H9 (cell line): ENCODE measurements around the gene HAPLN2. TPM values are rescaled to one million over a fixed set of nuclear protein-coding genes. Genes with fewer than 3 reads are reported as not detected.

Experiments used
- DNase-seq: peaks from one replicate; pipeline ENCODE4 v3.0.0-alpha.2; 2017
- H2AFZ ChIP-seq: one replicate; pipeline ENCODE4 v1.6.1; 2013; ENCODE audit warnings: mild to moderate bottlenecking, low read length, control low read depth, moderate library complexity
- H2AK5ac ChIP-seq: 2 replicates; pipeline ENCODE4 v1.6.1; 2013; ENCODE audit warnings: low read length, control low read depth, mixed read lengths; ENCODE audit not compliant: insufficient read length
- H2BK120ac ChIP-seq: one replicate; pipeline ENCODE4 v1.6.1; 2013; ENCODE audit warnings: low read depth, mild to moderate bottlenecking, low read length, control low read depth, inconsistent platforms; ENCODE audit not compliant: poor library complexity, severe bottlenecking
- H2BK12ac ChIP-seq: 2 replicates; pipeline ENCODE4 v1.6.1; 2013; ENCODE audit warnings: low read length, control low read depth, mixed read lengths, low read depth; ENCODE audit not compliant: insufficient read length
- H2BK15ac ChIP-seq: 2 replicates; pipeline ENCODE4 v1.6.1; 2013; ENCODE audit warnings: low read depth, low read length, control low read depth
- H2BK20ac ChIP-seq: one replicate; pipeline ENCODE4 v1.6.1; 2013; ENCODE audit warnings: low read depth, mild to moderate bottlenecking, low read length, control low read depth, inconsistent platforms; ENCODE audit not compliant: poor library complexity, severe bottlenecking
- H2BK5ac ChIP-seq: 2 replicates; pipeline ENCODE4 v1.6.1; 2013; ENCODE audit warnings: low read length, control low read depth, mixed read lengths; ENCODE audit not compliant: insufficient read length
- H3K14ac ChIP-seq: 2 replicates; pipeline ENCODE4 v1.6.1; 2013; ENCODE audit warnings: low read length, control low read depth; ENCODE audit not compliant: insufficient read depth
- H3K18ac ChIP-seq: 2 replicates; pipeline ENCODE4 v1.6.1; 2013; ENCODE audit warnings: low read depth, mild to moderate bottlenecking, mixed read lengths, low read length, control low read depth; ENCODE audit not compliant: insufficient read length
- H3K23ac ChIP-seq: 2 replicates; pipeline ENCODE4 v1.6.1; 2013; ENCODE audit warnings: low read length, control low read depth, mixed read lengths, low read depth; ENCODE audit not compliant: insufficient read length
- H3K23me2 ChIP-seq: 2 replicates; pipeline ENCODE4 v1.6.1; 2013; ENCODE audit warnings: low read depth, mild to moderate bottlenecking, mixed read lengths, low read length, control low read depth; ENCODE audit not compliant: insufficient read length, poor library complexity, severe bottlenecking
- H3K27ac ChIP-seq: 2 replicates; pipeline ENCODE4 v1.5.1; 2013; ENCODE audit warnings: low read length, control low read depth, mixed read lengths, low read depth; ENCODE audit not compliant: insufficient read length
- H3K27me3 ChIP-seq: 2 replicates; pipeline ENCODE4 v1.6.1; 2013; ENCODE audit warnings: low read length, control low read depth, inconsistent platforms; ENCODE audit not compliant: insufficient read depth
- H3K4ac ChIP-seq: 2 replicates; pipeline ENCODE4 v1.6.1; 2013; ENCODE audit warnings: low read depth, mild to moderate bottlenecking, control low read depth, inconsistent platforms, low read length, moderate library complexity
- H3K4me1 ChIP-seq: 2 replicates; pipeline ENCODE4 v1.6.1; 2013; ENCODE audit warnings: low read length, control low read depth, inconsistent platforms; ENCODE audit not compliant: insufficient read depth
- H3K4me2 ChIP-seq: 2 replicates; pipeline ENCODE4 v1.6.1; 2013; ENCODE audit warnings: low read length, control low read depth, mixed read lengths; ENCODE audit not compliant: insufficient read length, insufficient read depth
- H3K56ac ChIP-seq: 2 replicates; pipeline ENCODE4 v1.6.1; 2013; ENCODE audit warnings: low read depth, mild to moderate bottlenecking, mixed read lengths, low read length, control low read depth; ENCODE audit not compliant: insufficient read length
- H3K79me1 ChIP-seq: 2 replicates; pipeline ENCODE4 v1.6.1; 2013; ENCODE audit warnings: low read depth, mild to moderate bottlenecking, moderate library complexity, low read length, control low read depth, inconsistent platforms; ENCODE audit not compliant: insufficient read depth, poor library complexity, severe bottlenecking
- H3K79me2 ChIP-seq: 2 replicates; pipeline ENCODE4 v1.6.1; 2013; ENCODE audit warnings: low read length, control low read depth, inconsistent platforms; ENCODE audit not compliant: insufficient read depth
- H3K9ac ChIP-seq: 2 replicates; pipeline ENCODE4 v1.6.1; 2013; ENCODE audit warnings: low read length, control low read depth, mixed read lengths; ENCODE audit not compliant: insufficient read length; ENCODE audit errors: extremely low read depth
- H3K9me3 ChIP-seq: one replicate; pipeline ENCODE4 v1.6.1; 2013; ENCODE audit warnings: low read depth, low read length, inconsistent platforms; ENCODE audit not compliant: control insufficient read depth
- H3T11ph ChIP-seq: one replicate; pipeline ENCODE4 v1.6.1; 2013; ENCODE audit warnings: mild to moderate bottlenecking, low read length, control low read depth, inconsistent platforms
- H4K20me1 ChIP-seq: one replicate; pipeline ENCODE4 v1.6.1; 2013; ENCODE audit not compliant: control insufficient read depth, insufficient read length, insufficient read depth
- H4K5ac ChIP-seq: 2 replicates; pipeline ENCODE4 v1.6.1; 2013; ENCODE audit warnings: low read depth, mild to moderate bottlenecking, mixed read lengths, low read length, control low read depth; ENCODE audit not compliant: insufficient read length
- H4K8ac ChIP-seq: replicated peaks from 2 replicates; pipeline ENCODE4 v1.6.1; 2013; ENCODE audit warnings: low read length, control low read depth, mixed read lengths, low read depth; ENCODE audit not compliant: insufficient read length
- H4K91ac ChIP-seq: 2 replicates; pipeline ENCODE4 v1.6.1; 2013; ENCODE audit warnings: low read depth, mild to moderate bottlenecking, moderate library complexity, mixed read lengths, low read length, control low read depth; ENCODE audit not compliant: insufficient read length
- H3K27ac Mint-ChIP-seq, 3 experiments: 2 replicates in 2 of 3; 3 replicates in 1 of 3; pipeline ENCODE4 v1.8.0; 2020 to 2021; ENCODE audit warnings: mixed read lengths in 3 of 3, mild to moderate bottlenecking in 1 of 3, moderate library complexity in 1 of 3
- H3K27me3 Mint-ChIP-seq: 2 replicates; pipeline ENCODE4 v1.8.0; 2021; ENCODE audit warnings: low read depth, mild to moderate bottlenecking, moderate library complexity, mixed read lengths
- H3K36me3 Mint-ChIP-seq, 3 experiments: 2 replicates in 2 of 3; 3 replicates in 1 of 3; pipeline ENCODE4 v1.8.0; 2020 to 2021; ENCODE audit warnings: low read depth in 3 of 3, mixed read lengths in 3 of 3; ENCODE audit not compliant: insufficient read depth in 1 of 3
- H3K4me1 Mint-ChIP-seq, 2 experiments: 2 replicates each; pipeline ENCODE4 v1.8.0; 2020; ENCODE audit warnings: mixed read lengths in 2 of 2
- H3K4me3 Mint-ChIP-seq, 2 experiments: 2 replicates in 1 of 2; 3 replicates in 1 of 2; pipeline ENCODE4 v1.8.0; 2020 to 2021; ENCODE audit warnings: mild to moderate bottlenecking in 2 of 2, mixed read lengths in 2 of 2, moderate library complexity in 1 of 2
- H3K9me3 Mint-ChIP-seq, 2 experiments: 2 replicates in 1 of 2; 3 replicates in 1 of 2; pipeline ENCODE4 v1.8.0; 2020; ENCODE audit warnings: mild to moderate bottlenecking in 2 of 2, mixed read lengths in 2 of 2, moderate library complexity in 1 of 2
- CTCF ChIP-seq: fragments of 200-600 bp; sonication (generic); conservative IDR thresholded peaks from 3 replicates; pipeline ENCODE4 v1.8.0; 2021; ENCODE audit warnings: antibody characterized with exemption, mild to moderate bottlenecking
- WGBS: extraction: QIAGEN DNeasy Blood & Tissue Kit; methylation state at CpG from one replicate; pipeline ENCODE4 v1.1.7; 2013; ENCODE audit warnings: missing lambda C conversion rate, low lambda C conversion rate, mixed read lengths; ENCODE audit not compliant: insufficient read length; ENCODE audit errors: extremely low coverage; 5-methylcytosine and 5-hydroxymethylcytosine counted together
- total RNA-seq: library from RNA; stranded (reverse); gene quantifications from 2 replicates; pipeline ENCODE4 v1.2.1, GENCODE V29; 2021

HAPLN2 gene
- total RNA-seq, 1 experiment from 2014 or later, result 0.46 TPM

- Histone ChIP-seq H2BK12ac (no peak overlapping the region), H3K4me1 (peaks cover 31% of the 10 kb centered on the region; the same call in 1 of the 2 replicates)
- H3K27ac Mint-ChIP-seq, result no peak overlapping the region; a peak in 1 of 7 replicates
Measured at GRCh38 chr1:156671804-156672203, 52.6 kb downstream of the HAPLN2 start.

More at GRCh38 chr1:156671804-156672203, 52.6 kb downstream of the HAPLN2 start:
- Histone ChIP-seq H3K79me1 (peaks cover 8% of the 10 kb centered on the region), H3K9ac (no peak overlapping the region), H4K20me1 (no peaks in the 10 kb centered on the region), H2AFZ (no peak overlapping the region), H3K14ac (no peak overlapping the region), H2BK120ac (no peak overlapping the region), H3K56ac (no peak overlapping the region), H3K27ac (no peak overlapping the region), H3K23ac (no peak overlapping the region), H4K91ac (no peak overlapping the region), H2BK5ac (no peak overlapping the region), H3K18ac (no peak overlapping the region), H3K27me3 (no peaks in the 10 kb centered on the region), H3K4ac (no peak overlapping the region), H3K79me2 (peaks cover 4% of the 10 kb centered on the region; the same call in 1 of the 2 replicates), H2BK15ac (no peak overlapping the region), H2AK5ac (no peak overlapping the region), H3K4me2 (no peak overlapping the region), H2BK20ac (no peak overlapping the region), H4K8ac (no peak overlapping the region), H3T11ph (no peak overlapping the region), H4K5ac (no peak overlapping the region), H3K23me2 (peaks cover 12% of the 10 kb centered on the region), H3K9me3 (no peaks in the 10 kb centered on the region)
- Mint-ChIP-seq H3K4me1 (peaks cover 77 to 88% of the 10 kb centered on the region in 2 experiments), H3K9me3 (peaks cover 2 to 3% of the 10 kb centered on the region in 2 experiments; a peak in 3 of 5 replicates), H3K27me3 (peaks cover 3% of the 10 kb centered on the region; the same call in 1 of the 2 replicates), H3K36me3 (peaks cover 35 to 48% (median 38%) of the 10 kb centered on the region in 3 experiments), H3K4me3 (0 out of 5 replicates have a peak overlapping the region, but pooled peaks of 1 of the 2 experiments have one; percentile 25)
- no peak for DNase-seq
- no peak for TF ChIP-seq CTCF
- no CpG with 5 or more reads among the region's 2 CpGs for WGBS
